NCI-H748 (cell line): ENCODE results near the gene DOCK3.
"Not testable (repeated sequence)": the region's sequence is repeated elsewhere in the genome, so short reads cannot be mapped to it uniquely, and the experiment has no call there.

Source experiments
- DNase-seq: peaks from one replicate; lab custom pipeline; 2025; ENCODE audit not compliant: unreplicated experiment; lab: John Stamatoyannopoulos, UW

DOCK3 gene

GRCh38 chr3:51354731-51355615 is 680.2 kb downstream of the DOCK3 start:
- DNase-seq = no peak

GRCh38 chr3:51355891-51356578 is 681.3 kb downstream of the DOCK3 start:
- DNase-seq = no peak

- no peak for DNase-seq
These were observed 683.1 kb downstream of the DOCK3 start for GRCh38 chr3:51357856-51358255.

- no peak for DNase-seq
These were observed 684.3 kb downstream of the DOCK3 start for GRCh38 chr3:51358981-51359380.

GRCh38 chr3:51360806-51361205 is 686.1 kb downstream of the DOCK3 start:
- DNase-seq = no peak

GRCh38 chr3:51361746-51362145 is 687.0 kb downstream of the DOCK3 start:
- no peak for DNase-seq

GRCh38 chr3:51362476-51362875 is 687.7 kb downstream of the DOCK3 start:
- DNase-seq = no peak

GRCh38 chr3:51368276-51368675 is 693.5 kb downstream of the DOCK3 start:
- DNase-seq = not testable (repeated sequence)

- peak; percentile 59 for DNase-seq
These were observed 697.3 kb downstream of the DOCK3 start for GRCh38 chr3:51371943-51372557.

- DNase-seq = no peak
These were observed 699.1 kb downstream of the DOCK3 start for GRCh38 chr3:51373658-51374421.

GRCh38 chr3:51374456-51374855 is 699.7 kb downstream of the DOCK3 start:
- no peak for DNase-seq

- DNase-seq = no peak
These were observed 700.4 kb downstream of the DOCK3 start for GRCh38 chr3:51375136-51375535.

GRCh38 chr3:51375571-51375970 is 700.8 kb downstream of the DOCK3 start:
- DNase-seq = no peak

GRCh38 chr3:51378065-51378464 is 703.3 kb downstream of the DOCK3 start:
- DNase-seq = no peak

GRCh38 chr3:51378726-51379125 is 704.0 kb downstream of the DOCK3 start:
- no peak for DNase-seq

- DNase-seq = no peak
These were observed 704.6 kb downstream of the DOCK3 start for GRCh38 chr3:51379301-51379700.

GRCh38 chr3:51379746-51380455 is 705.2 kb downstream of the DOCK3 start:
- no peak for DNase-seq

GRCh38 chr3:51380601-51381332 is 706.0 kb downstream of the DOCK3 start:
- no peak for DNase-seq

GRCh38 chr3:51381333-51381705 is 706.6 kb downstream of the DOCK3 start:
- DNase-seq = no peak
